Sigmoid colon (tissue), 7 donors: ENCODE data around the gene DGLUCY. TPM values are rescaled to one million over a fixed set of nuclear protein-coding genes. Genes with fewer than 3 reads are reported as not detected.
"Not testable (repeated sequence)": the region's sequence is repeated elsewhere in the genome, so short reads cannot be mapped to it uniquely, and the experiment has no call there.

Experiments used
- DNase-seq: peaks from one replicate; pipeline ENCODE4 v3.0.0-alpha.2; 2019
- H3K27ac ChIP-seq, 4 donors: fragments of 200-600 bp; sonication (generic); one replicate each; pipeline ENCODE4 v1.5.1; 2016 to 2019; ENCODE audit warnings: mild to moderate bottlenecking in 1 of 4
- H3K27me3 ChIP-seq, 3 donors: fragments of 200-600 bp; sonication (generic); one replicate each; pipeline ENCODE4 v1.5.1; 2019; ENCODE audit warnings: mild to moderate bottlenecking in 1 of 3
- H3K36me3 ChIP-seq, 4 donors: fragments of 200-600 bp; sonication (generic); one replicate each; pipeline ENCODE4 v1.5.1; 2016 to 2019
- H3K4me1 ChIP-seq, 4 donors: fragments of 200-600 bp; sonication (generic); one replicate each; pipeline ENCODE4 v1.5.1; 2017 to 2019
- H3K4me3 ChIP-seq, 4 donors: fragments of 200-600 bp; sonication (generic); one replicate each; pipeline ENCODE4 v1.5.1; 2017 to 2019; ENCODE audit warnings: mild to moderate bottlenecking in 2 of 4, moderate library complexity in 1 of 4
- H3K9me3 ChIP-seq, 4 donors: fragments of 200-600 bp in 3 of 4; sonication (generic) in 3 of 4; one replicate each; pipeline versions ENCODE4 v1.5.1 to v1.6.1; 2013 to 2019
- EP300 ChIP-seq, 4 donors: sonication (generic); formaldehyde crosslinking; IDR thresholded peaks; one replicate each; pipeline ENCODE4 v1.6.1; 2017; ENCODE audit warnings: antibody characterized with exemption in 4 of 4
- POLR2A ChIP-seq, 2 donors: fragments of 450-650 bp; IDR thresholded peaks; one replicate each; pipeline ENCODE4 v1.6.1; 2016; ENCODE audit warnings: antibody characterized with exemption in 2 of 2, mild to moderate bottlenecking in 2 of 2, moderate library complexity in 2 of 2
- POLR2AphosphoS5 ChIP-seq, 4 donors: sonication (generic); formaldehyde crosslinking; IDR thresholded peaks; one replicate each; pipeline ENCODE4 v1.6.1; 2017; ENCODE audit warnings: antibody characterized with exemption in 4 of 4
- WGBS, 2 donors: extraction: QIAGEN DNeasy Blood & Tissue Kit; methylation state at CpG; one replicate each; pipeline ENCODE4 v1.1.7; 2013; 5-methylcytosine and 5-hydroxymethylcytosine counted together
- intact Hi-C: fragments of 100-400 bp; cut with DNase I; formaldehyde crosslinking; loops from one replicate; pipeline ENCODE4 v1.15.1; 2023
- polyA plus RNA-seq, 3 donors: library from polyadenylated mRNA; stranded (reverse); fragments of 200-250 nt; gene quantifications; one replicate each; pipeline ENCODE4 v1.2.3, GENCODE V29; 2013
- total RNA-seq, 4 donors: library from RNA; depleted of rRNA; stranded (reverse); fragments of >200 nt; gene quantifications; one replicate each; pipeline ENCODE4 v1.1.0, GENCODE V29; 2016
- TF ChIP-seq, protein P1 (sequence below), 4 experiments: fragments of 450-650 bp in 3 of 4; fragments of 200-600 bp in 1 of 4; IDR thresholded peaks; one replicate each; pipeline ENCODE4 v1.5.1; 2016 to 2019; ENCODE audit warnings: antibody characterized with exemption in 4 of 4, mild to moderate bottlenecking in 3 of 4, moderate library complexity in 2 of 4
- donor health status: healthy with polysubstance abuse.
- donor health status: Bipolar disorder and iron deficiency.
- donor health status: healthy.

The DGLUCY gene
- total and polyA plus RNA-seq, 7 donors, result 14.4 to 99.4 (median 49.8) TPM

DNA sequence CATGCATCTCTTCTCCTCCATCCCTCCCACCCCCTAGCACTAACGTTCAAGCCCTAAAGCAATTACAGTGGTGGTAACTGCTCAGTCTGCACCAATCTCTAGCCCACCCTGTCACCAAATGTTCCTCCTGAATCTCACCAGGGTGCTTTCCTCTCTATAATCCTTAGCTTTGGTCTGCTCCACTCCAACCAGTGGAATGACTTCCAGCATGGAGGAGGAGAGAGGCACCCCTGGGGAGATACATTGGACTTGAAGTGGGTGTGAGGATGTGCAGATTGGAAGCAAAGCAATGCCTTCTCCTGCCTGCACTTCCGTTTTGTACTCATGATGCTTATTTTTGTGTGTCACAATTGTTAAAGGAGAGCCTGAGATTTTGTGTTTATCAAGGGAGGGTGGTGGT is 29.4 kb upstream of the DGLUCY start:
- H3K27me3 ChIP-seq, result no peaks in the 10 kb centered on the region
- TF ChIP-seq POLR2AphosphoS5 (IDR thresholded peaks at IDR 0.05) (no peak), POLR2A (IDR thresholded peaks at IDR 0.05) (no peak), EP300 (IDR thresholded peaks at IDR 0.05) (no peak)
- TF ChIP-seq, protein P1, sequence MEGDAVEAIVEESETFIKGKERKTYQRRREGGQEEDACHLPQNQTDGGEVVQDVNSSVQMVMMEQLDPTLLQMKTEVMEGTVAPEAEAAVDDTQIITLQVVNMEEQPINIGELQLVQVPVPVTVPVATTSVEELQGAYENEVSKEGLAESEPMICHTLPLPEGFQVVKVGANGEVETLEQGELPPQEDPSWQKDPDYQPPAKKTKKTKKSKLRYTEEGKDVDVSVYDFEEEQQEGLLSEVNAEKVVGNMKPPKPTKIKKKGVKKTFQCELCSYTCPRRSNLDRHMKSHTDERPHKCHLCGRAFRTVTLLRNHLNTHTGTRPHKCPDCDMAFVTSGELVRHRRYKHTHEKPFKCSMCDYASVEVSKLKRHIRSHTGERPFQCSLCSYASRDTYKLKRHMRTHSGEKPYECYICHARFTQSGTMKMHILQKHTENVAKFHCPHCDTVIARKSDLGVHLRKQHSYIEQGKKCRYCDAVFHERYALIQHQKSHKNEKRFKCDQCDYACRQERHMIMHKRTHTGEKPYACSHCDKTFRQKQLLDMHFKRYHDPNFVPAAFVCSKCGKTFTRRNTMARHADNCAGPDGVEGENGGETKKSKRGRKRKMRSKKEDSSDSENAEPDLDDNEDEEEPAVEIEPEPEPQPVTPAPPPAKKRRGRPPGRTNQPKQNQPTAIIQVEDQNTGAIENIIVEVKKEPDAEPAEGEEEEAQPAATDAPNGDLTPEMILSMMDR (IDR thresholded peaks at IDR 0.05), result no peak
- no peak for DNase-seq
- no peaks in the 10 kb centered on the region for H3K36me3 ChIP-seq
- peaks cover 0 to 16% (median 7%) of the 10 kb centered on the region in 4 donors for H3K4me1 ChIP-seq
- no peak overlapping the region for H3K27ac ChIP-seq
- intact Hi-C loops, result no loop called here
- H3K4me3 ChIP-seq, result no peak overlapping the region
- H3K9me3 ChIP-seq, result no peaks in the 10 kb centered on the region
- WGBS, 2 donors, result 79 to 81% methylated on average over 2 of the region's 2 CpGs

GRCh38 chr14:91087470-91087869 is 26.4 kb upstream of the DGLUCY start:
- 20 to 67% methylated on average over 5 of the region's 5 CpGs for WGBS, 2 donors
- intact Hi-C loops, H3K27me3 ChIP-seq, H3K4me3 ChIP-seq, DNase-seq, H3K36me3 ChIP-seq, H3K9me3 ChIP-seq: not testable (repeated sequence)
- H3K4me1 ChIP-seq, result peaks cover 0 to 16% (median 7%) of the 10 kb centered on the region in 4 donors
- peak overlapping the region in 1 of 4 donors; percentile 31 for H3K27ac ChIP-seq
- TF ChIP-seq POLR2AphosphoS5 (IDR thresholded peaks at IDR 0.05), result peak in 1 of 4 donors; percentile 13

DNA sequence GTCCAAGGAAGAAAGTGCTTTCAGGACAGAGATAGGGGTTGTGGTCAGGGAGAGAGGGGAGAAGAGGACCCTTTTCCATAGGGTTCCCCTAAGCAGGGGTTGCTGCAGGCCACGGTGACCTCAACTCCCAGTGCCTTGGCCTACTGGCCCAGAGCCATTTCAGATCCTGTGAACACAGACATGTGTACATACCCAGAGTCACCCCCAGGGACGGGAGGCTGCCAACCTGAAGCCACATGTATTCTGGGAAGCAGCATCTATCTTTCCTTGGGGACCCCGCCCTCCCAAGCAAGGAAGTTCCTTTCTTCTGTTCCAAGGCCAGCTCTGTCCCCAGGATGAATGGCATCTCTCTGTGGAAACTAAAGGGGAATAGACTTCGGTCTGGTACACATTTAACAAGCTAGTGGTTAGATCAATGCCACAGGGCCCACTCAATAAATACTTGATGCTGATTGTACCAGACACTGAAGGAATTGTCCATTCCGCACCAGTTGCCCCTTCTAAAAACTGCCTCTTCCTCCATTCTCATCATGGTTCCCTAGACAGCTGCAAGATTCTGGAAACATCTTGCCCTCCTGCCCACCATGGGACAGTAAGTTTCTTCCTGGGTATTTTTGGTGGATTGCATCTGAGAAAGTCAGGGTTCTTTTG is 25.2 kb upstream of the DGLUCY start:
- Histone ChIP-seq H3K36me3 (no peaks in the 10 kb centered on the region), H3K4me3 (no peak overlapping the region), H3K27ac (no peak overlapping the region), H3K27me3 (no peaks in the 10 kb centered on the region), H3K9me3 (no peaks in the 10 kb centered on the region), H3K4me1 (peaks cover 0 to 16% (median 7%) of the 10 kb centered on the region in 4 donors)
- no peak for TF ChIP-seq POLR2AphosphoS5 (IDR thresholded peaks at IDR 0.05)
- TF ChIP-seq, protein P1 (IDR thresholded peaks at IDR 0.05), result no peak
- no peak for TF ChIP-seq EP300 (IDR thresholded peaks at IDR 0.05)
- no peak for TF ChIP-seq POLR2A (IDR thresholded peaks at IDR 0.05)
- no peak for DNase-seq
- intact Hi-C loops, result no loop called here
- 72 to 84% methylated on average over 5 of the region's 5 CpGs for WGBS, 2 donors

GRCh38 chr14:91089958-91090535 is 23.8 kb upstream of the DGLUCY start:
- WGBS, 2 donors, result 79 to 85% methylated on average over 7 of the region's 7 CpGs
- Histone ChIP-seq H3K27ac (no peak overlapping the region), H3K36me3 (no peaks in the 10 kb centered on the region), H3K27me3 (no peaks in the 10 kb centered on the region), H3K9me3 (no peaks in the 10 kb centered on the region), H3K4me1 (peaks cover 0 to 16% (median 7%) of the 10 kb centered on the region in 4 donors), H3K4me3 (no peak overlapping the region)
- no peak for DNase-seq
- intact Hi-C loops, result no loop called here
- TF ChIP-seq EP300 (IDR thresholded peaks at IDR 0.05) (no peak), POLR2AphosphoS5 (IDR thresholded peaks at IDR 0.05) (no peak), POLR2A (IDR thresholded peaks at IDR 0.05) (no peak)
- TF ChIP-seq, protein P1 (IDR thresholded peaks at IDR 0.05), result no peak

GRCh38 chr14:91090743-91091142 is 23.1 kb upstream of the DGLUCY start:
- WGBS, 2 donors, result 21 to 64% methylated on average over 1 of the region's 1 CpG
- no peaks in the 10 kb centered on the region for H3K9me3 ChIP-seq
- peaks cover 0 to 16% (median 7%) of the 10 kb centered on the region in 4 donors for H3K4me1 ChIP-seq
- no peak overlapping the region for H3K4me3 ChIP-seq
- intact Hi-C loops, result no loop called here
- no peaks in the 10 kb centered on the region for H3K36me3 ChIP-seq
- TF ChIP-seq POLR2A (IDR thresholded peaks at IDR 0.05) (no peak), POLR2AphosphoS5 (IDR thresholded peaks at IDR 0.05) (no peak), EP300 (IDR thresholded peaks at IDR 0.05) (no peak)
- TF ChIP-seq, protein P1 (IDR thresholded peaks at IDR 0.05), result no peak
- H3K27ac ChIP-seq, result no peak overlapping the region
- H3K27me3 ChIP-seq, result no peaks in the 10 kb centered on the region
- DNase-seq, result no peak
